ENCODE results near the gene FAM120A. TPM values are rescaled to one million over a fixed set of nuclear protein-coding genes. Genes with fewer than 3 reads are reported as not detected.

The FAM120A gene
- total RNA-seq, 1 experiment from 2014 or later = 98.2 TPM

DNA sequence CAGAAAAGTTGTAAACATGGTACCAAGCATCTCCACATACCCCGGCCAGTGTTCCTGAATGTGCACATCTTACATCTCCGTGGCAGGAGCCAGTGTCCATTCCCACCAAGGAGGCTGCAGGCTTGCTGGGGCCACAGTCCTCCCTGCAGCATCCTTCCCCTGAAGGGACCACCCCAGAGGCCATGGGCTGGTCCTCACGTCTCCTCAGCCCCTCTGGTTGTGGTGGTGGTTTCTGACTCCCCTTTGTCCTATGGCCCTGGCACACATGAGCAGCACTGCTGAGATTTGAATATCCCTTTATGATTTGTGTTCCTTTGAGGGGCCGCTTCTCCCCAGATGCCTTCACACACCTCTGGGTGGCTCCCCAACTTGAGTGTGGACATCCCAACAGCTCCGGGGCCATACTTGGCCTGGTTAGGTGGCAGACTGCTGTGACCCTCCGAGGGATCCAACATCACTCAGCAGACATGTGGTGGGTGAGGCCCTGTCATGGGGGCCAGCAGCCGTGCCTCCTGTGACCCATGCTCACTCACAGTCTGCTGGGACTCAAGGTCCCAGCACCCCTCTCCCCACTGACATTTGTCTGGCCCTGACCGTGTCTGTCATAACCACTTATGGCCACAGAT, 139.2 kb downstream of the FAM120A start:
- Mint-ChIP-seq H3K4me3 (ENCODE audit: low read depth, unreplicated experiment) (no peak overlapping the region), H3K9me3 (ENCODE audit: low read depth, unreplicated experiment) (no peaks in the 10 kb centered on the region), H3K4me1 (ENCODE audit: low read depth, unreplicated experiment) (no peaks in the 10 kb centered on the region), H3K27ac (ENCODE audit: unreplicated experiment) (no peak overlapping the region), H3K27me3 (ENCODE audit: unreplicated experiment) (no peaks in the 10 kb centered on the region), H3K36me3 (ENCODE audit: insufficient read depth, unreplicated experiment) (peaks cover 6% of the 10 kb centered on the region)
- BruUV-seq (replicated peaks) = no TSS peak
- intact Hi-C loops (cut with micrococcal nuclease; ENCODE audit: unreplicated experiment) = no loop called here
- CTCF ChIA-PET = no interaction called here
- DNase-seq = no peak
- TF ChIP-seq, protein P1, sequence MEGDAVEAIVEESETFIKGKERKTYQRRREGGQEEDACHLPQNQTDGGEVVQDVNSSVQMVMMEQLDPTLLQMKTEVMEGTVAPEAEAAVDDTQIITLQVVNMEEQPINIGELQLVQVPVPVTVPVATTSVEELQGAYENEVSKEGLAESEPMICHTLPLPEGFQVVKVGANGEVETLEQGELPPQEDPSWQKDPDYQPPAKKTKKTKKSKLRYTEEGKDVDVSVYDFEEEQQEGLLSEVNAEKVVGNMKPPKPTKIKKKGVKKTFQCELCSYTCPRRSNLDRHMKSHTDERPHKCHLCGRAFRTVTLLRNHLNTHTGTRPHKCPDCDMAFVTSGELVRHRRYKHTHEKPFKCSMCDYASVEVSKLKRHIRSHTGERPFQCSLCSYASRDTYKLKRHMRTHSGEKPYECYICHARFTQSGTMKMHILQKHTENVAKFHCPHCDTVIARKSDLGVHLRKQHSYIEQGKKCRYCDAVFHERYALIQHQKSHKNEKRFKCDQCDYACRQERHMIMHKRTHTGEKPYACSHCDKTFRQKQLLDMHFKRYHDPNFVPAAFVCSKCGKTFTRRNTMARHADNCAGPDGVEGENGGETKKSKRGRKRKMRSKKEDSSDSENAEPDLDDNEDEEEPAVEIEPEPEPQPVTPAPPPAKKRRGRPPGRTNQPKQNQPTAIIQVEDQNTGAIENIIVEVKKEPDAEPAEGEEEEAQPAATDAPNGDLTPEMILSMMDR (IDR thresholded peaks at IDR 0.05; ENCODE audit: unreplicated experiment) = no peak

DNA sequence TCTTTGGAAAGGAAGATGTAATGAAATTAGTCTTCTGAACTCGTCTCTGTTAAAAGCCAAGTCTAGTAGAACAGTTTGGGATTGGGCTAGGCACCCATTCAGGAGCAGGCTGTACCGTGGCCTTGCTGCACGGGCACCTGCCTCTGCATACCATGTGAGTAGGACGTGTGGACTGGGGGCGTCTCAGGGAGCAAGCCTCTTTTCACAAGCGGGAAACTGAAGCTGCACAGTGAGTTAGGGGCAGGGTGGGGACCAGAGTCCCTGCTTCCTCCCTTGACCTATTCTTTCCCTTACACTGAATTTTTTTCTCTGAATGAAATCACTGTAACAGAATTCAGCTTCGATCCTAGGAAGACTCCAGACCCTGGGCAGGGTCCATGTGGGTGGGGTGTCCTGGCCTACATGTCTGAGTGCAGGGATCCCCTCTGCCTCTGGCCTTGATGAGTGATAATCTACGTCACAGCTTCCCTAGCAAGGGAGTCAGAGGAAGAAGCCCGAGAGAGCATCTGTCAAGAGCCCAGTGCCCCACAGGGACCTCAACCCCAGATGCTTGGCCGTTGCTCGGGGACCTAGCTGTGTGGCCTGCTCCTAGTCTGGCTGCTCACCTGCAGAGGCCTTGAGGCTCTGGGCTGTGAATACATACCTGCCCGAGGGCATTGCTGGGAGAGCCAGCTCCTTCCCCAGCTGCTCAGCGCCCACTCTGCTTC, 140.0 kb downstream of the FAM120A start:
- H3K4me3 Mint-ChIP-seq (ENCODE audit: low read depth, unreplicated experiment) = no peak overlapping the region
- no TSS peak for BruUV-seq (replicated peaks)
- H3K9me3 Mint-ChIP-seq (ENCODE audit: low read depth, unreplicated experiment) = no peaks in the 10 kb centered on the region
- no peaks in the 10 kb centered on the region for H3K27me3 Mint-ChIP-seq (ENCODE audit: unreplicated experiment)
- intact Hi-C loops (cut with micrococcal nuclease; ENCODE audit: unreplicated experiment) = no loop called here
- no peak for DNase-seq
- no peak overlapping the region for H3K27ac Mint-ChIP-seq (ENCODE audit: unreplicated experiment)
- no peaks in the 10 kb centered on the region for H3K4me1 Mint-ChIP-seq (ENCODE audit: low read depth, unreplicated experiment)
- CTCF ChIA-PET = no interaction called here
- TF ChIP-seq, protein P1 (IDR thresholded peaks at IDR 0.05; ENCODE audit: unreplicated experiment) = no peak
- H3K36me3 Mint-ChIP-seq (ENCODE audit: insufficient read depth, unreplicated experiment) = peaks cover 6% of the 10 kb centered on the region

DNA sequence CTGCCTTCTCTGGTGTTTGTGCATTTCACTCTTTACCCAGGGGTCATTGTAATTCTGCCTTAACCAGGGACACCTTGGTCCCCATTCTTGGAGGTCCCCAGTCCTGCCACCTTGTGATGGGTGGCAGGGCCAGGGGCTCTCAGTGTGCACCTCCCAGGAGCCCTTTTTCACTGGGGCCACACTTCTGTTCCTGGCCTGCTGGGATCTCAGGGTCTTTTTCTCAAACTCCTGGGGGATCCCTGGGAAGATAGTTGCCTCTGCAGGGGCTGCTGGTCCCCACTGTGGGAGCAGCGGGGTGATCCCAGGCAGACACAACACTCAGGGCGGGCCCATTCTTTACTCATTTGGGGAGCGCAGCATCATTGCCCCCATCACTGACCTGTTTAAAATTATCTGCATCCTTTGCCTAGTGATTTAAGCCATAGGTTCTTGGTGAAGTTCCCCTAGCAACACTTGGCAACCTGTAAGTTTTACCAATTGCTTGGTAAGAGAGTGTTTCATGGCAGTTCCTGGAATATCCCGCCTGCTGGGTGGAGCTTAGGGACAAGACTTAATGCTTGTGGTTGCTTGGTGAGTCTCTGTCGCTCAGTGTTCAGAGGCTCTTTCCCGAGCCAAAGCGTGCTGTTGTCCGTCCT, 140.6 kb downstream of the FAM120A start:
- CTCF ChIA-PET = no interaction called here
- intact Hi-C loops (cut with micrococcal nuclease; ENCODE audit: unreplicated experiment) = no loop called here
- H3K27ac Mint-ChIP-seq (ENCODE audit: unreplicated experiment) = no peak overlapping the region
- no peak for DNase-seq
- H3K36me3 Mint-ChIP-seq (ENCODE audit: insufficient read depth, unreplicated experiment) = peaks cover 5% of the 10 kb centered on the region
- H3K27me3 Mint-ChIP-seq (ENCODE audit: unreplicated experiment) = no peaks in the 10 kb centered on the region
- TF ChIP-seq, protein P1 (IDR thresholded peaks at IDR 0.05; ENCODE audit: unreplicated experiment) = no peak
- BruUV-seq (replicated peaks) = no TSS peak
- no peaks in the 10 kb centered on the region for H3K4me1 Mint-ChIP-seq (ENCODE audit: low read depth, unreplicated experiment)
- no peaks in the 10 kb centered on the region for H3K9me3 Mint-ChIP-seq (ENCODE audit: low read depth, unreplicated experiment)
- no peak overlapping the region for H3K4me3 Mint-ChIP-seq (ENCODE audit: low read depth, unreplicated experiment)

DNA sequence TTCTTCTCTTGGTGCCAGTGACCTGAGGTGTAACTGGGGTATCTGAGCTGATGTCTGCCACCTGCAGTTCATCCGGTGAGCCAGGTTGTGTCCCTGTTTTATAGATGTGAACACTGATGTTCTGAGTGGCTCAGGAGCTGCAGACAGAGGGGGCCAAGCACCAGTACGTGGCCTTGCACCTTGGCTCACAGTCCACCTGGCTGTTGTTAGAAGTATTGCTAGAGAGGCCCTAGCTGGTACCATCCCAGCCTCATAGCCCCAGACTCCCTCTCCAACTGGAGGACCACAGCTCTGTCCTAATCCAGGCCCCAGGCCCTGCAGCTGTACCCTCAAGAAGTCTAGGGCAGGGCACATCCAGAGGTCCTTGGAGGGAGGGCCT, 141.1 kb downstream of the FAM120A start:
- CTCF ChIA-PET = no interaction called here
- intact Hi-C loops (cut with micrococcal nuclease; ENCODE audit: unreplicated experiment) = no loop called here
- Mint-ChIP-seq H3K4me3 (ENCODE audit: low read depth, unreplicated experiment) (no peak overlapping the region), H3K27ac (ENCODE audit: unreplicated experiment) (no peak overlapping the region), H3K27me3 (ENCODE audit: unreplicated experiment) (no peaks in the 10 kb centered on the region), H3K4me1 (ENCODE audit: low read depth, unreplicated experiment) (no peaks in the 10 kb centered on the region), H3K9me3 (ENCODE audit: low read depth, unreplicated experiment) (no peaks in the 10 kb centered on the region), H3K36me3 (ENCODE audit: insufficient read depth, unreplicated experiment) (peaks cover under 1% of the 10 kb centered on the region)
- TF ChIP-seq, protein P1 (IDR thresholded peaks at IDR 0.05; ENCODE audit: unreplicated experiment) = no peak
- no TSS peak for BruUV-seq (replicated peaks)
- DNase-seq = no peak
